Inferior parietal cortex (tissue), 1 donor: Measurements from ENCODE around the gene MCU.
A peak's percentile ranks its signal among the peaks of the same experiment; 100 is the strongest.
"Not testable (repeated sequence)": the region's sequence is repeated elsewhere in the genome, so short reads cannot be mapped to it uniquely, and the experiment has no call there.

Experiments used
- DNase-seq: peaks from one replicate; pipeline ENCODE4 v3.0.0-alpha.2; 2016; ENCODE audit errors: extremely low spot score

MCU gene

DNA sequence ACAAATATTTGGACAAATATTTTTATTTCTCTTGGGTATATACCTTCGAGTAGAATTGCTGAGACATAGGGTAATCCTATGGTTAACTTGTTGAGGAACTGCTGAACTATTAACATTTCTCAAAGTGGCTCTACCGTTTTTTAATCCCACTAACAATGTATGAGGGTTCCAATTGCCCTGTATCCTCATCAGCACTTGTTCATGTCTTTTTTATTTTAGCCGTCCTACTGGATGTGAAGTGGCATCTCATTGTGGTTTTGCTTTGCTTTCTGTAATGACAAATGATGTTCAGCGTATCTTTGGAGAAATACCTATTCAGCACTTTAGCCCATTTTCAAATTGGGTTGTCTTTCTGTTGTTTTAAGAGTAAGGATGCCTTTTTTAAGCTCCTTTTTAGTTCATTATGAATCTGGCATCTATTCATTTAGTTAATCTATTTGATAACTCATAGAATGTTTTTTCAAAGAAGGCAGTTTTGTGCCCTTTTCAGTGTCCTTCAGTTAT lies 40.0 kb downstream of the MCU start:
- no peak for DNase-seq

- DNase-seq = no peak
These were observed 40.6 kb downstream of the MCU start for GRCh38 chr10:72732521-72732920.

DNA sequence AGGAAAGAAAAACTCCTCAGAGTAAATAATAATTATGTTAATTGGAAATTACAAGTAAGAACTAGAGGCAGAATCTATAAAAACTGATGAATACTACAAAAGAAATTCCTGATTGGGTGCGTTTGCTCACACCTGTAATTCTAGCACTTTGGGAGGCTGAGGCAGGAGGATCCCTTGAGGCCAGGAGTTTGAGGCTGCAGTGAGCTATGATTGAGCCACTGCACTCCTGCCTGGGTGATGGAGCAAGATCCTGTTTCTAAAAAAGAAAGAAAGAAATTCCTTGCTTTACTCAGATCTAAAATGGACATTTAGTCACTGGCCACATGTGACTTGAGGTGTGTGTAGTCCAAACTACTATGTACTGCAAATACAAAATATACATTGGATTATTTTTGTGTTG lies 42.0 kb downstream of the MCU start:
- DNase-seq = no peak

GRCh38 chr10:72735288-72735936 lies 43.5 kb downstream of the MCU start:
- DNase-seq = no peak

GRCh38 chr10:72736176-72736827 lies 44.4 kb downstream of the MCU start:
- DNase-seq = no peak

- no peak for DNase-seq
These were observed 44.9 kb downstream of the MCU start for GRCh38 chr10:72736828-72737220.

DNA sequence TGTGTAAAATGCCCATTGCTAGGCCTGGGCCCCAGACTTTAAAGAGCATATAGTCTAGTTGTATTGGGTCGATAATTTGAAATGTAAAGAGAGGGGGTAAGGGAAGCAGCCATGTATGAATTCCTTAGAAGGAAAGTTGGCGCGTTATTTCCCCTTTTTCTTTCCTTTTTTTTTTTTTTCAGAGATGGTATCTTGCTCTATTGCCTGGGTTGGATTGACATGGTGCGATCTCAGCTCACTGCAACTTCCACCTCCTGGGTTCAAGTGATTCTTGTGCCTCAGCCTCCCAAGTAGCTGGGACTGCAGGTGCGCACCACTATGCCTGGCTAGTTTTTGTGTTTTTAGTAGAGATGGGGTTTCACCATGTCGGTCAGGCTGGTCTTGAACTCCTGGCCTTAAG lies 45.4 kb downstream of the MCU start:
- DNase-seq = not testable (repeated sequence)

DNA sequence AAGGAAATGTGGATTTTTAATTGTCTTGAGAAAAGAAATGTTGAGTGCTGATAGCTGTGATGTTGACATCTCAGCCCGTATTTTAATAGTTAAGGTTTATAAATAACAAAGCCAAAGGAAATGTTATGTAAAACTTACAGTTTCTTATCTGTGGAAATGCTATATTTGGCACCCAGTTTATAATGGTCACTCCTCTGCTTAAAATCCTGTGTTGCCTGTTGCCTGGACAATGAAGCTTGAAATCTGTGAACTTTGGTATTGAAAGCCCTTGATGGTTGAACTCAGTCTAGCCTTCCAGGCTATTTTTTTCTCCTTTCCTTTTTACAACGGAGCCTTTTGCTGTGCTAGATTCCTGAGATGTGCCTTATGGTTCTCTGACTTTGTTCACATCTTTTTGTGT lies 46.5 kb downstream of the MCU start:
- peak; percentile 15 for DNase-seq

DNA sequence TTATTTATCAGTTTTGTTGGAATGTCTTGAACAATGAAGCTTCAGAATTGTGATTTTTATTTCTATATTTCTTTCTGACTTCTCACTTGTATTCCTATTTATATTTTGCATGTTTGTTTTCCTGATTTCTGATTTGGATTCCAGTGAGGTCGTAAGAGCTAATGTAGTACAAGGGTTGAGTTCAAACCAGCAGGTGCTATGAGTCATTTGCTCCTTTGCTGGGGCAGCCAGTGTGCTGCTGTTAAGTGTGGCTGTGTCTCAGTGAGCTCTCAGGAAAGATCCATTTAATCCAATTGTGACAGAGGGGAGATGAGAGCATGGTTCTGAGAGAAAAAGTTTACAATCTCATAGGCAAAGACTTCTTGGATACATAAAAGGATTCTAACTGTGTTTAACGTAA lies 48.6 kb downstream of the MCU start:
- DNase-seq = no peak

- DNase-seq = no peak
These were observed 50.1 kb downstream of the MCU start for GRCh38 chr10:72742092-72742491.

DNA sequence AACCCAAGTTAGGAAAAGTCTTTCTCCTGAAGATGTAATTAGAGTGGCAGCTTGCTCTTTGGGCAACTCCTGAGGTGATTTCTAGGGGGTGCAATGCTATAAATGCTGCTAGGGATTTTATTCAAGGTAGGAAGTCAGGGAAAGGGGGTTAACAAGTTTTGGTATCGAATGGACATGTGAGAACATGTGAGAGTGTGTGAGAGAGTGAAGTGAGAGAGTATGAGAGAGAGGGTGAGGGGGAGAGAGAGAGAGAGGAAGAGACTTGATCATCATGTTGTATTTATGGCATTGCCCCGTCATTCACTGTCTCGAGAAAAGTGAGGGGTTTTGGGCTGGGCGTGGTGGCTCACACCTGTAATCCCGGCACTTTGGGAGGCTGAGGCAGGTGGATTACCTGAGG lies 50.9 kb downstream of the MCU start:
- no peak for DNase-seq

DNA sequence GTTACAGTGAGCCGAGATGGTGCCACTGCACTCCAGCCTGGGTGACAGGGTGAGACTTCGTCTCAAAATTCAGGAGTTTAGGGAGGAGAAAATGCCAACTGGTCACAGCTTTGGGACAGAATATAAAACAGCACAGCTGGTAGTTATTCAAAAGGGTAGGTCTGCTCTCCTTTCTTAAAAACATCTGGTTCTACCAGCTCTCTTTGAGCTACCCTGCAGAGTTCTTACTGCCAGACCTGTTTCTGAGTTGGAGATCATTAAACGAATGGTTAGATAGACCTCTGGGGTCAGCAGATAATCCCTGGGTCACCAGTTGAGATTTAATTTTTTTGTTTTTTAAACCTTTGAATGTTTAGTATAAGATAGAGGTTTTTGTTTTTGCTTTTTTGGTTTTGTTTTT lies 52.6 kb downstream of the MCU start:
- DNase-seq = no peak

GRCh38 chr10:72746426-72747363 lies 54.8 kb downstream of the MCU start:
- DNase-seq = peak; percentile 15

DNA sequence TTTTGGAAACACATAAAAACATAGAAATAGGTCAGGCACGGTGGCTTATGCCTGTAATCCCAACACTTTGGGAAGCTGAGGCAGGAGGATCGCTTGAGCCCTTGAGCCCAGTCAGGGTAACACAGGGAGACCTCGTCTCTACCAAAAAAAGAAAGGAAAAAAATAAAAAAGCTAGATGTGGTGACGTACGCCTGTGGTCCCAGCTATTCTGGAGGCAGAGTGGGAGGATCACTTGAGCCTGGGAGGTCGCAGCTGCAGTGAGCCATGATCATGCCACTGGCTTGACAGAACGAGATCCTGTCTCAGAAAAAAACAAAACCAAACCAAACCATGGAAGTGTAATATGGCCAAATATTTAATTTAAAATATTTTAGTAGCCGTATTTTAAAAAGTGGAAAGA lies 55.6 kb downstream of the MCU start:
- no peak for DNase-seq

GRCh38 chr10:72753760-72754231 lies 61.9 kb downstream of the MCU start:
- DNase-seq = no peak

DNA sequence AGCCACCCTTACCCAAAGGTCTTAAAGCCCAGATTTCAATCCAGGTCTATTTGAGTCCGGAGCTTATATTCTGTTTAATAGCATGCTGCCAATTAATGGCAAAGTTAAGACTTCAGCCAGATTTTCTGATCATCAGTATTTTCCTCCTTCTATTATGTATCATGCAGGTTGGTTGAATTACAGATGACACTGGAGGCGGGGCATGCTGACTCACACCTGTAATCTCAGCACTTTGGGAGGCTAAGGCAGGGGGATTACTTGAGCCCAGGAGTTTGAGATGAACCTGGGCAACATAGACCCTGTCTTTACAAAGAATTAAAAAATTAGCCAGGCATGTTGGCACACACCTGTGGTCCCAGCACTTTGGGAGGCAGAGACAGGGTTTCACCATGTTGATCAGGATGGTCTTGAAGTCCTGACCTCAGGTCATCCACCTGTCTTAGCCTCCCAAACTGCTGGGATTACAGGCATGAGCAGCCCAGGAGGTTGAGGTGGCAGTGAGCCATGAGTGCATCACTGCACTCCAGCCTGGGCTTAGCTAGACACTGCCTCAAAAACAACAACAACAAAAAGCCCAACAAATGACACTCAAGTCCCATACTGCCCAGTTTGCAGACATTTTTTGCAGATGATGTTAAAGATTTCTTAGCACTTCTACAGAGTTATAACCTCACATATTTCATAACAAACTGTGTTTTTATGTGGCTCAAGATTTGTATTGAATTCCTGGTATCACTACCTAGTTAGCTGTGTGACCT lies 62.5 kb downstream of the MCU start:
- DNase-seq = no peak

- DNase-seq = no peak
These were observed 64.9 kb downstream of the MCU start for GRCh38 chr10:72756674-72757385.

- DNase-seq = no peak
These were observed 65.8 kb downstream of the MCU start for GRCh38 chr10:72757732-72758131.

GRCh38 chr10:72758930-72759329 lies 67.0 kb downstream of the MCU start:
- not testable (repeated sequence) for DNase-seq

GRCh38 chr10:72759584-72759983 lies 67.6 kb downstream of the MCU start:
- no peak for DNase-seq

DNA sequence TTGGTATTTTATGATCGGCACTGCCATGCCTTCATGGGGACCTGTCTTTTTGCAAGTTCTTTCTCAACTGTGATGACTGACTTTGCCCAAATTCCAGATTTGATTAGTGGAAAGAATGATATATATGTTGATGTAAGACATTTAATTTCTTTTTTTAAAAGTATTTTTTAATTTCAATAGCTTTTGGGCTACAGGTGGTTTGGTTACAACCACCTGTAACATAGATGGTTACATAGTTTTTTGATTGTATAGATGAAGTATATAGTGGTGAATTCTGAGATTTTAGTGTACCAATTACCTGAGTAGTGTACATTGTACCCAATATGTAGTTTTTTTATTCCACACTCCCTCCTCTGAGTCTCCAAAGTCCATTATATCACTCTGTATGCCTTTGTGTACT lies 69.6 kb downstream of the MCU start:
- DNase-seq = no peak
